ENCODE data around the gene IL17B.

Gene IL17B

GRCh38 chr5:149365418-149365817, 13.7 kb downstream of the IL17B start:
- TF ChIP-seq CTCF (IDR thresholded peaks at IDR 0.05; ENCODE audit: low read depth, low read length), result no peak
- H3K27me3 ChIP-seq, result no peaks in the 10 kb centered on the region

DNA sequence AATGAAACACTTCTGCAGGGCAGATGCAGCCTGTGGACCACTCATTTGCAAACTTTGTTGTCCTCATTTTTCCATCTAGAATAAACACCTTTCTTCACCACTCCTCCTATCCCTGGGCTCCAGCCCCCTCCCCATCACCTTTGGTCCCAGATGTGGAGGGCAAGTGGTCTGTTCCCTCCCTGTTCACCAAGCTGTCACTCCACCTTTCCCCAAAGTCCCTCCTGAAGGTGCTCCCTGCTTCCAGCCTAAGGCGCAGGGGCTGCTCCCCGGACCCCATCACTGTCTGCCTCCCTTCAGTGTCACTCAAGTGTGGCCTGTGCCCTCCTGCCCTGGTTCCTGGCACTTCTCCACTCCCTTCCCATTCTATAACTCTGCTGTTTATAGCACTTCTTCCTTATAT, 14.4 kb downstream of the IL17B start:
- Histone ChIP-seq H3K9me3 (no peaks in the 10 kb centered on the region), H3K27me3 (no peaks in the 10 kb centered on the region), H3K4me1 (no peaks in the 10 kb centered on the region; the same call in 1 of the 2 replicates), H3K36me3 (no peaks in the 10 kb centered on the region), H3K4me3 (ENCODE audit: low read depth, low read length) (no peak overlapping the region)
- no peak for DNase-seq
- TF ChIP-seq CTCF (IDR thresholded peaks at IDR 0.05; ENCODE audit: low read depth, low read length), result no peak

More at GRCh38 chr5:149365418-149365817, 13.7 kb downstream of the IL17B start:
- Histone ChIP-seq H3K4me3 (ENCODE audit: low read depth, low read length) (no peak overlapping the region), H3K36me3 (no peaks in the 10 kb centered on the region), H3K4me1 (no peaks in the 10 kb centered on the region; the same call in 1 of the 2 replicates), H3K9me3 (no peaks in the 10 kb centered on the region)
- DNase-seq, result no peak

- Histone ChIP-seq H3K27me3 (no peaks in the 10 kb centered on the region), H3K4me1 (no peaks in the 10 kb centered on the region; the same call in 1 of the 2 replicates), H3K36me3 (no peaks in the 10 kb centered on the region), H3K9me3 (no peaks in the 10 kb centered on the region), H3K4me3 (ENCODE audit: low read depth, low read length) (no peak overlapping the region)
- no peak for TF ChIP-seq CTCF (IDR thresholded peaks at IDR 0.05; ENCODE audit: low read depth, low read length)
- no peak for DNase-seq
Measured at GRCh38 chr5:149363936-149364335, 15.2 kb downstream of the IL17B start.

- Histone ChIP-seq H3K4me3 (ENCODE audit: low read depth, low read length) (no peak overlapping the region), H3K9me3 (no peaks in the 10 kb centered on the region), H3K27me3 (no peaks in the 10 kb centered on the region), H3K4me1 (no peaks in the 10 kb centered on the region; the same call in 1 of the 2 replicates), H3K36me3 (no peaks in the 10 kb centered on the region)
- no peak for TF ChIP-seq CTCF (IDR thresholded peaks at IDR 0.05; ENCODE audit: low read depth, low read length)
- DNase-seq, result no peak
Measured at GRCh38 chr5:149363358-149363757, 15.7 kb downstream of the IL17B start.

- Histone ChIP-seq H3K9me3 (no peaks in the 10 kb centered on the region), H3K36me3 (no peaks in the 10 kb centered on the region), H3K4me3 (ENCODE audit: low read depth, low read length) (no peak overlapping the region), H3K4me1 (no peaks in the 10 kb centered on the region), H3K27me3 (no peaks in the 10 kb centered on the region)
- TF ChIP-seq CTCF (IDR thresholded peaks at IDR 0.05; ENCODE audit: low read depth, low read length), result no peak
- DNase-seq, result no peak
Measured at GRCh38 chr5:149362541-149362940, 16.6 kb downstream of the IL17B start.

DNA sequence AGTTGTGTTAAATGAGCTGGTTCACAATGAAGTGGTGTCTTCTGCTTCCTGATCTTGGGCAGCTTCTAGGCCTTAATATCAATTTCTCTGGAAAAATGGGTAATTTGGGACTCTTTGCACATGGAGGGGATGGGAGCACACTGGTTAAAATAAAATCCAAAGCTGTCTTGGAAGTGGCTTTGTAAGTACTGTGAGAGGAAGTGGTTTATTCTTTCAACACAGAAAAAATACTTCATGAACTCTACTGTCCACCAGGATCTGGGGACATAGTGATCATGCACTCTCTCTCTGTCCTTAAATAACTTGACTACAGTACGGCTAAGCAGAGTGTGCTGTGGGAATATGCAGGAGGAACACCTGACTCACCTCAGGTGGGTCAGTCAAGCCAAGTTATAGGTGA, 18.8 kb downstream of the IL17B start:
- DNase-seq, result no peak
- H3K36me3 ChIP-seq, result peaks cover 4% of the 10 kb centered on the region; the same call in 1 of the 2 replicates
- H3K9me3 ChIP-seq, result no peaks in the 10 kb centered on the region
- H3K4me1 ChIP-seq, result no peaks in the 10 kb centered on the region
- H3K4me3 ChIP-seq (ENCODE audit: low read depth, low read length), result no peak overlapping the region
- no peak for TF ChIP-seq CTCF (IDR thresholded peaks at IDR 0.05; ENCODE audit: low read depth, low read length)
- no peaks in the 10 kb centered on the region for H3K27me3 ChIP-seq

Data from BE2C (cell line).